Mesenchymal stem cell (in vitro differentiated cells and primary cell): ENCODE data around the gene CCT5.

Experiments
- DNase-seq: peaks from one replicate; pipeline ENCODE4 v3.0.0-alpha.2; 2013
- H2AFZ ChIP-seq: one replicate; pipeline ENCODE4 v1.6.1; 2013; ENCODE audit warnings: low read depth, mild to moderate bottlenecking, control low read depth, inconsistent platforms, low read length, moderate library complexity
- H2AK5ac ChIP-seq: 2 replicates; pipeline ENCODE4 v1.6.1; 2013; ENCODE audit warnings: low read length, moderate library complexity, mild to moderate bottlenecking, inconsistent platforms; ENCODE audit not compliant: severe bottlenecking
- H2BK120ac ChIP-seq: one replicate; pipeline ENCODE4 v1.6.1; 2013; ENCODE audit warnings: low read depth, mild to moderate bottlenecking, inconsistent platforms, low read length, moderate library complexity
- H2BK12ac ChIP-seq, 2 experiments: one replicate each; pipeline ENCODE4 v1.6.1; 2013; ENCODE audit warnings: inconsistent platforms in 2 of 2, low read length in 2 of 2, mild to moderate bottlenecking in 2 of 2, moderate library complexity in 2 of 2, control low read depth in 1 of 2
- H2BK15ac ChIP-seq: one replicate; pipeline ENCODE4 v1.6.1; 2013; ENCODE audit warnings: mild to moderate bottlenecking, low read depth, inconsistent platforms; ENCODE audit not compliant: poor library complexity, severe bottlenecking
- H2BK5ac ChIP-seq: 2 replicates; pipeline ENCODE4 v1.6.1; 2013; ENCODE audit warnings: low read depth, mild to moderate bottlenecking, low read length, control low read depth, inconsistent platforms; ENCODE audit not compliant: poor library complexity, severe bottlenecking
- H3K14ac ChIP-seq, 2 experiments: one replicate each; pipeline ENCODE4 v1.6.1; 2013; ENCODE audit warnings: inconsistent platforms in 2 of 2, low read length in 2 of 2, control low read depth in 1 of 2, mild to moderate bottlenecking in 1 of 2, moderate library complexity in 1 of 2
- H3K18ac ChIP-seq, 2 experiments: one replicate each; pipeline ENCODE4 v1.6.1; 2013; ENCODE audit warnings: inconsistent platforms in 2 of 2, low read length in 2 of 2, control low read depth in 1 of 2, low read depth in 1 of 2, mild to moderate bottlenecking in 1 of 2
- H3K23ac ChIP-seq, 2 experiments: one replicate each; pipeline ENCODE4 v1.6.1; 2013; ENCODE audit warnings: inconsistent platforms in 2 of 2, low read length in 2 of 2, mild to moderate bottlenecking in 2 of 2, moderate library complexity in 2 of 2, control low read depth in 1 of 2
- H3K27ac ChIP-seq: 2 replicates; pipeline ENCODE4 v1.5.1; 2013; ENCODE audit warnings: mild to moderate bottlenecking, moderate library complexity, low read length, control low read depth, inconsistent platforms; ENCODE audit not compliant: poor library complexity, severe bottlenecking
- H3K27me3 ChIP-seq, 2 experiments: 2 replicates each; pipeline versions ENCODE4 v1.6.1 to v1.7.0; 2013; ENCODE audit warnings: low read length in 2 of 2, mild to moderate bottlenecking in 2 of 2, moderate library complexity in 2 of 2, control low read depth in 1 of 2, inconsistent platforms in 1 of 2; ENCODE audit not compliant: control insufficient read depth in 1 of 2, insufficient read depth in 1 of 2
- H3K36me3 ChIP-seq, 2 experiments: 2 replicates each; pipeline versions ENCODE4 v1.6.1 to v1.7.0; 2013; ENCODE audit warnings: low read length in 2 of 2, control low read depth in 1 of 2, inconsistent platforms in 1 of 2, low read depth in 1 of 2, mild to moderate bottlenecking in 1 of 2; ENCODE audit not compliant: insufficient read depth in 2 of 2, control insufficient read depth in 1 of 2
- H3K4ac ChIP-seq, 2 experiments: one replicate each; pipeline ENCODE4 v1.6.1; 2013; ENCODE audit warnings: inconsistent platforms in 2 of 2, low read length in 2 of 2, mild to moderate bottlenecking in 2 of 2, moderate library complexity in 2 of 2, control low read depth in 1 of 2, low read depth in 1 of 2
- H3K4me1 ChIP-seq: 2 replicates; pipeline ENCODE4 v1.6.1; 2013; ENCODE audit warnings: low read depth, low read length, control low read depth; ENCODE audit not compliant: control insufficient read depth, insufficient read depth
- H3K4me2 ChIP-seq: 2 replicates; pipeline ENCODE4 v1.6.1; 2013; ENCODE audit warnings: low read length, mild to moderate bottlenecking, inconsistent platforms; ENCODE audit not compliant: poor library complexity, severe bottlenecking
- H3K4me3 ChIP-seq, 2 experiments: 2 replicates each; pipeline versions ENCODE4 v1.5.1 to v1.7.0; 2013; ENCODE audit warnings: low read length in 2 of 2, mild to moderate bottlenecking in 2 of 2, control low read depth in 1 of 2, low read depth in 1 of 2; ENCODE audit not compliant: insufficient read depth in 1 of 2
- H3K79me1 ChIP-seq: replicated peaks from 2 replicates; pipeline ENCODE4 v1.6.1; 2013; ENCODE audit warnings: mild to moderate bottlenecking, control low read depth, low read length, inconsistent platforms; ENCODE audit not compliant: poor library complexity, severe bottlenecking
- H3K9ac ChIP-seq: 2 replicates; pipeline ENCODE4 v1.7.0; 2013; ENCODE audit warnings: mild to moderate bottlenecking, low read length, moderate library complexity
- H3K9me3 ChIP-seq: 2 replicates; pipeline ENCODE4 v1.7.0; 2013; ENCODE audit warnings: mild to moderate bottlenecking, low read length; ENCODE audit not compliant: control insufficient read depth
- H4K8ac ChIP-seq: one replicate; pipeline ENCODE4 v1.6.1; 2013; ENCODE audit warnings: inconsistent platforms, mild to moderate bottlenecking, low read length, moderate library complexity
- H4K91ac ChIP-seq: one replicate; pipeline ENCODE4 v1.6.1; 2013; ENCODE audit warnings: mild to moderate bottlenecking, low read length, inconsistent platforms
- WGBS: methylation state at CpG from one replicate; pipeline ENCODE4 v1.1.7; 2013; ENCODE audit warnings: mixed read lengths; 5-methylcytosine and 5-hydroxymethylcytosine counted together

CCT5 gene

GRCh38 chr5:10216107-10216506 lies 34.0 kb upstream of the CCT5 start:
- no peaks in the 10 kb centered on the region for H3K9me3 ChIP-seq
- H2AFZ ChIP-seq = no peak overlapping the region
- H4K91ac ChIP-seq = no peak overlapping the region
- no peak overlapping the region for H3K4me2 ChIP-seq
- no peak overlapping the region for H2AK5ac ChIP-seq
- no peak overlapping the region for H2BK5ac ChIP-seq
- 96% methylated on average over 4 of the region's 5 CpGs for WGBS
- no peaks in the 10 kb centered on the region for H3K36me3 ChIP-seq
- no peak overlapping the region for H2BK15ac ChIP-seq
- H4K8ac ChIP-seq = no peak overlapping the region
- no peak overlapping the region for H2BK120ac ChIP-seq
- H2BK12ac ChIP-seq = no peak overlapping the region
- H3K14ac ChIP-seq = no peak overlapping the region
- no peaks in the 10 kb centered on the region for H3K27me3 ChIP-seq
- H3K79me1 ChIP-seq = no peaks in the 10 kb centered on the region
- no peak overlapping the region for H3K4me3 ChIP-seq
- no peak for DNase-seq
- no peak overlapping the region for H3K4ac ChIP-seq
- H3K23ac ChIP-seq = no peak overlapping the region
- no peaks in the 10 kb centered on the region for H3K4me1 ChIP-seq
- no peak overlapping the region for H3K9ac ChIP-seq
- H3K27ac ChIP-seq = no peak overlapping the region
- no peak overlapping the region for H3K18ac ChIP-seq

- H4K8ac ChIP-seq = no peak overlapping the region
- no peak overlapping the region for H2BK5ac ChIP-seq
- H2AFZ ChIP-seq = no peak overlapping the region
- no peak overlapping the region for H2BK120ac ChIP-seq
- peaks cover 2% of the 10 kb centered on the region for H3K4me1 ChIP-seq
- no peaks in the 10 kb centered on the region for H3K79me1 ChIP-seq
- no peak overlapping the region for H2BK12ac ChIP-seq
- no peak overlapping the region for H2BK15ac ChIP-seq
- no peaks in the 10 kb centered on the region for H3K9me3 ChIP-seq
- no peaks in the 10 kb centered on the region for H3K27me3 ChIP-seq
- no peak overlapping the region for H3K9ac ChIP-seq
- H2AK5ac ChIP-seq = no peak overlapping the region
- no peak overlapping the region for H3K4me3 ChIP-seq
- no peak overlapping the region for H4K91ac ChIP-seq
- 100% methylated on average over 6 of the region's 8 CpGs for WGBS
- no peak for DNase-seq
- no peak overlapping the region for H3K4me2 ChIP-seq
- no peak overlapping the region for H3K23ac ChIP-seq
- H3K27ac ChIP-seq = no peak overlapping the region
- no peak overlapping the region for H3K18ac ChIP-seq
- H3K14ac ChIP-seq = no peak overlapping the region
- H3K36me3 ChIP-seq = no peaks in the 10 kb centered on the region
- no peak overlapping the region for H3K4ac ChIP-seq
Measured at GRCh38 chr5:10218658-10219057, 31.4 kb upstream of the CCT5 start.

- no peak overlapping the region for H3K4me3 ChIP-seq
- no peak overlapping the region for H3K9ac ChIP-seq
- H3K9me3 ChIP-seq = no peaks in the 10 kb centered on the region
- no peak overlapping the region for H2BK15ac ChIP-seq
- no peak overlapping the region for H3K14ac ChIP-seq
- 100% methylated on average over 3 of the region's 4 CpGs for WGBS
- no peak overlapping the region for H2BK12ac ChIP-seq
- no peaks in the 10 kb centered on the region for H3K27me3 ChIP-seq
- H3K4ac ChIP-seq = no peak overlapping the region
- H3K36me3 ChIP-seq = no peaks in the 10 kb centered on the region
- no peak overlapping the region for H4K8ac ChIP-seq
- no peak overlapping the region for H4K91ac ChIP-seq
- no peak overlapping the region for H2BK120ac ChIP-seq
- no peak overlapping the region for H3K27ac ChIP-seq
- H2AK5ac ChIP-seq = no peak overlapping the region
- H2AFZ ChIP-seq = no peak overlapping the region
- peaks cover 2% of the 10 kb centered on the region for H3K4me1 ChIP-seq
- H3K18ac ChIP-seq = no peak overlapping the region
- no peaks in the 10 kb centered on the region for H3K79me1 ChIP-seq
- no peak for DNase-seq
- H2BK5ac ChIP-seq = no peak overlapping the region
- no peak overlapping the region for H3K23ac ChIP-seq
- H3K4me2 ChIP-seq = no peak overlapping the region
Measured at GRCh38 chr5:10219068-10219467, 31.0 kb upstream of the CCT5 start.

GRCh38 chr5:10220248-10220647 lies 29.8 kb upstream of the CCT5 start:
- no peak overlapping the region for H4K8ac ChIP-seq
- H3K27me3 ChIP-seq = no peaks in the 10 kb centered on the region
- H2BK12ac ChIP-seq = no peak overlapping the region
- no peak overlapping the region for H3K4me2 ChIP-seq
- 92% methylated on average over 8 of the region's 8 CpGs for WGBS
- no peaks in the 10 kb centered on the region for H3K9me3 ChIP-seq
- H3K14ac ChIP-seq = no peak overlapping the region
- H3K36me3 ChIP-seq = no peaks in the 10 kb centered on the region
- H3K4ac ChIP-seq = no peak overlapping the region
- no peak overlapping the region for H3K23ac ChIP-seq
- no peak overlapping the region for H3K27ac ChIP-seq
- no peak overlapping the region for H2BK15ac ChIP-seq
- peaks cover 2% of the 10 kb centered on the region for H3K4me1 ChIP-seq
- no peak overlapping the region for H2BK5ac ChIP-seq
- no peak overlapping the region for H4K91ac ChIP-seq
- H2AK5ac ChIP-seq = no peak overlapping the region
- no peak overlapping the region for H3K9ac ChIP-seq
- no peak overlapping the region for H3K4me3 ChIP-seq
- DNase-seq = no peak
- no peak overlapping the region for H2BK120ac ChIP-seq
- H3K18ac ChIP-seq = no peak overlapping the region
- no peaks in the 10 kb centered on the region for H3K79me1 ChIP-seq
- H2AFZ ChIP-seq = no peak overlapping the region
